Measurements from ENCODE around the gene ZGRF1. TPM values are rescaled to one million over a fixed set of nuclear protein-coding genes. Genes with fewer than 3 reads are reported as not detected.
"Not testable (repeated sequence)": the region's sequence is repeated elsewhere in the genome, so short reads cannot be mapped to it uniquely, and the experiment has no call there.

The ZGRF1 gene
- total and polyA plus RNA-seq, 11 donors: 0.85 to 2.9 (median 1.6) TPM

- intact Hi-C loops (cut with DNase I): loop anchor here in 9 of 10 donors (5.0 to 10.0 kb wide), 4 partner anchors 196 to 448 kb away; no protein-coding TSS in a partner anchor
- 3 to 5% (median 4%) methylated on average over 33 to 37 of the region's 37 CpGs for WGBS, 4 donors
- Histone ChIP-seq H3K4me3 (peak overlapping the region in 10 of 12 donors; percentile 6 to 55 (median 36)), H3K4me1 (peaks cover 0 to 30% (median 9%) of the 10 kb centered on the region in 12 donors), H3K27me3 (peaks cover 51 to 91% (median 71%) of the 10 kb centered on the region in 9 donors), H3K9me3 (no peaks in the 10 kb centered on the region), H3K27ac (no peak overlapping the region), H3K36me3 (no peaks in the 10 kb centered on the region)
- DNase-seq (peak in 1 of 5 donors; percentile 66), ATAC-seq (peak in 1 of 4 donors; percentile 41)
- no peak for TF ChIP-seq CTCF (IDR thresholded peaks at IDR 0.05)
- no peak for TF ChIP-seq POLR2A (IDR thresholded peaks at IDR 0.05)
These were observed 113.5 kb downstream of the ZGRF1 start for GRCh38 chr4:112523008-112523721.

GRCh38 chr4:112522431-112522830 lies 114.3 kb downstream of the ZGRF1 start:
- H3K9me3 ChIP-seq, H3K27ac ChIP-seq, ATAC-seq, DNase-seq, H3K4me3 ChIP-seq, H3K36me3 ChIP-seq: not testable (repeated sequence)
- H3K4me1 ChIP-seq: peaks cover 0 to 37% (median 9%) of the 10 kb centered on the region in 12 donors
- intact Hi-C loops (cut with DNase I): loop anchor here in 9 of 10 donors (5.0 to 10.0 kb wide), 4 partner anchors 195 to 448 kb away; no protein-coding TSS in a partner anchor
- H3K27me3 ChIP-seq: peaks cover 58 to 97% (median 77%) of the 10 kb centered on the region in 9 donors
- WGBS, 4 donors: 11 to 13% (median 12%) methylated on average over 17 of the region's 17 CpGs

- Histone ChIP-seq H3K36me3 (no peaks in the 10 kb centered on the region), H3K4me1 (peaks cover 4 to 48% (median 19%) of the 10 kb centered on the region in 12 donors), H3K27ac (no peak overlapping the region), H3K9me3 (no peaks in the 10 kb centered on the region), H3K4me3 (no peak overlapping the region), H3K27me3 (peaks cover 69 to 99% (median 87%) of the 10 kb centered on the region in 9 donors)
- intact Hi-C loops (cut with DNase I): loop anchor here in 9 of 10 donors (5.0 to 10.0 kb wide), 4 partner anchors 194 to 447 kb away; no protein-coding TSS in a partner anchor
- TF ChIP-seq CTCF (IDR thresholded peaks at IDR 0.05) (no peak), POLR2A (IDR thresholded peaks at IDR 0.05) (no peak)
- DNase-seq (no peak), ATAC-seq (no peak)
- 5 to 8% (median 6%) methylated on average over 30 of the region's 30 CpGs for WGBS, 4 donors
These were observed 115.3 kb downstream of the ZGRF1 start for GRCh38 chr4:112521123-112522023.

- H3K36me3 ChIP-seq: no peaks in the 10 kb centered on the region
- H3K4me1 ChIP-seq: peaks cover 5 to 55% (median 25%) of the 10 kb centered on the region in 12 donors
- intact Hi-C loops (cut with DNase I): loop anchor here in 9 of 10 donors (5.0 to 10.0 kb wide), 4 partner anchors 193 to 446 kb away; no protein-coding TSS in a partner anchor
- H3K27me3 ChIP-seq: peaks cover 70 to 100% (median 92%) of the 10 kb centered on the region in 9 donors
- H3K27ac ChIP-seq: no peak overlapping the region
- WGBS, 4 donors: 3 to 4% (median 3%) methylated on average over 25 of the region's 25 CpGs
- no peak for TF ChIP-seq CTCF (IDR thresholded peaks at IDR 0.05)
- no peak for TF ChIP-seq POLR2A (IDR thresholded peaks at IDR 0.05)
- H3K9me3 ChIP-seq: no peaks in the 10 kb centered on the region
- no peak overlapping the region for H3K4me3 ChIP-seq
- DNase-seq (no peak), ATAC-seq (no peak)
These were observed 116.0 kb downstream of the ZGRF1 start for GRCh38 chr4:112520598-112521122.
